NOMO-1 treated with DMSO at 0.1 percent for 48 hours (cell line): ENCODE measurements around the gene LRRK1.

Source experiments
- DNase-seq: peaks from one replicate; lab custom pipeline; 2025; ENCODE audit not compliant: unreplicated experiment; lab: John Stamatoyannopoulos, UW

LRRK1 gene

GRCh38 chr15:100931143-100931890 is 12.2 kb downstream of the LRRK1 start:
- no peak for DNase-seq

GRCh38 chr15:100932676-100933348 is 13.7 kb downstream of the LRRK1 start:
- DNase-seq: peak; percentile 77

DNA sequence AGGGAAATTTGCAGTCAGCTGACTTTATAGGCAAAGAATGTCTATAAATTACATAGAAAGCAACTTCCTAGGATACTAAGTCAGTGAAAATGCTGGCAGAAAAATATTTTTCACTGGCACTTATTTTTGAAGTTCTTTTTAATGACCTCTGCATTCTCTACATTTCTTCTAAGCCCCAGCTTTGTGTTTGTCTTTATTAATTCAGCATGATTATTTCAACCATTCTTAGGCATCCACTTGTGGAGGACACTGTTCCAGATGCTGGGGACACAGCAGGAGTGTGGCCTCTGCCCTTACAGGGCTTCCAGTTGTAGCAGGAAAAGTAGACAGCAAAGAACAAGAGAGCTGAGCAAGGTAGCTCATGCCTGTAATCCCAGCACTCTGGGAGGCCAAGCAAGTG is 15.0 kb downstream of the LRRK1 start:
- no peak for DNase-seq

DNA sequence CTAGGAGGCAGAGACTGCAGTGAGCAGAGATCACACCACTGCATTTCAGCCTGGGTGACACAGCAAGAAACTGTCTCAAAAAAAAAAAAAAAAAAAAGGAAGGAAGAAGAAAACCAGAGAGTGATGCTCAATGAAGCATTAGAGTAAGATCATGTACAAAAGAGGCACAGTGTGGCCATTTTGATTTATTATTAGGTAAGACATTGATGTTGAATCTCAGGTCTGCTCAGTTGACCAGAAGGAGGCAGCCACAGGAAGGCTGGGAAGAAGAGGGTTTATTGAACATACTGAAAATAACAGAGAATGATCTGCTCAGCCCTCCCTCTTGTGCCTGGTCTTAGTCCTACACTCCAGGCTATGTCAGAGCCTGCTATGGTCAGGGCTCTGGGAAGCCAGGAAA is 15.6 kb downstream of the LRRK1 start:
- peak; percentile 71 for DNase-seq

- DNase-seq: peak; percentile 26
Measured at GRCh38 chr15:100937171-100937570, 18.0 kb downstream of the LRRK1 start.

DNA sequence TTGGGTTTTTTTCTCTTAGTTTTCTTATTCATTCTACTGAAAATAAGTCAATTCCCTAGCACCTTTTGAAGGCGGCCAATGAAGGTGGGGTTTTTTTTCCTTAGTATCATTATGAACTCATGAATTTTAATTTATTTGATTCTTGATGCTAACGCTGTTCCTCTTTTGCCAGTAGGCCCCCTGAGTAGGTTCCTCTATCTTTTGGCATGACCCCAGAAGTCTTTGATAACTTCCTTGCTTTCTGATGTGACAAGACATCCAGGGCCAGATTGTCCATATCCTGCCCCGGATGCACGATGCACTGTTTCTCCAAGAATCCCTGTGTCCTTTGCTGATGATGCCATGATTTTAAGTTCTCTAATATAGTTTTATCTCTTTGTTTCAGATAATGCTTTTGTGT is 20.6 kb downstream of the LRRK1 start:
- peak; percentile 76 for DNase-seq

DNA sequence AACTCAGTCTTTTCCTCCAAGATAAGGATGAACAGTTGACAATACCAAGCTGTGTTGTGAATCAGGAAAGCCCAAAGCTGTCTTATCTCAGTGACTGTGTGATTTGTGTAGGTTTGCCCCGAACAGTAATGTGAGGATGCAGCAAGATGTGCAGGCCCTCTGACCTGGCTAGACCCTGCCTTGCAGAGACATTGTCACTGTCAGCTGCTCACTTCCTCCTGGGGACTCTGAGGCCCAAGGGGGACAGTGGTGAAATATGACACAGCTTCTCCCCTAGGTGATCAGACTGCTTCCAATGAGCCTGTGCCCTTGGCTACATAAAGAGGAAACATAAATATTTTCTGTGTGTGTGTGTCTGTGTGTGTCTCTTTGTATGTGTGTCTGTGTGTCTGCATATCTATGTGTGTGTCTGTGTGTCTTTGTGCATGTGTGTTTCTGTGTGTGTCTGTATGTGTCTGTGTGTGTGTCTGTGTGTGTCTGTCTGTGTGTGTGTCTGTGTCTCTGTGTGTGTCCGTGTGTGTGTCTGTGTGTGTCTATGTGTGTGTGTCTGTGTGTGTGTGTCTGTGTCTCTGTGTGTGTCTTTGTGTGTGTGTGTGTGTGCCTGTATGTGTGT is 21.7 kb downstream of the LRRK1 start:
- DNase-seq: peak; percentile 97

DNA sequence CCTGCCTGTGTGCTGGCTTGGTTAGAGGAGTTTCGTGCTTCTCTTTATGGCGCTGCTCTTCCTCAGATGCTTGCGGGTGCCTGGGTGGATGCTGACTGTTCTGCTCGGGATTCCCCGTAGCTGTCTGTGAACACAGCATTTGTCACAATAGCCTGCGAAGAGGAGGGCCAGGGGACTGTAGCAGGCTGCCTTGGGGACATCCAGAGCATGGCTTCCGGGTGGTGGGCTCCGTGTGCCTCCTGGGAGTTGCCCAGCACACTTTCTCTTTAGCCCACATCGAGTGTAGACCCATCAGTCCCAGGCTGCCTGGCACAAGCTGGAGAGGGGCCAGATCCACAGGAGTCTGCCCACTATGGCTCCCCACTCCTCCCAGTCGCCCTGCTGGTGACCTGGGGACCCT is 22.4 kb downstream of the LRRK1 start:
- DNase-seq: no peak

DNA sequence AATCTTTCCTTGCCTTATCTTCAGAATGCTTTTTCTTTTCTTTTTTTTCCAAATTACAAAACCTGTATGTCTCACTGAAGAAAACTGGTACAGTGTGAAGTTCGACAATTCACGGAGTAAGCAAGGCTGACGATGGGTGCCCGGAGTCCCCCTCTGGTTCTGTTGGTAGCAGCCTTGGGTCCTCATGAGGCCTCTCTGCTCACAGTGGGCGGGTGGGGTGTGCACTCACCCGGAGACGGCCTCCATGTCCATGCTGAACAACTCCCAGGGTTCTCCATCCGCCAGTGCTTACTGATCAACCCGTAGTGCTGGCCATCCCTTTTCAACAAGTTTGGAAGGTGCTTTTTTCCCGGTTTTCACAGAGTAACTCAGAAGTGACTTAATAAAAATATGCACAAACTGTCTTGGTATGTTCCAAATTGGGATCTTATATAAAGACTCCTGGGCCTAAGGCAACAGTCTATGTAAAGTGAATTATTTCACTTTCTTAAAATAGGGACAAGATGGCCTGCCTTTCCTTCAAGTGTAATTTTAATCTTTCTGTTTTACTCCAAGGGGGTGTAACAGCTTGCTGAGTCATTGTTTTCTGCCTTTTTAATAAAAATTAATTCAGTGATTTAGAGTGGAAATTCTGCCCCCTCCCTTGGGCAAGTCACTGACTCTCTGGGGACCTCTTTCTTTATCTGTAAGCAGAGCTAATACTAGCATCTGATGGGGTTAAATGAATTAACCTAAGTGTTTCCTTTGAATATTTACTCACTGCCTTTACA is 23.7 kb downstream of the LRRK1 start:
- DNase-seq: no peak

- no peak for DNase-seq
Measured at GRCh38 chr15:100944244-100944895, 25.2 kb downstream of the LRRK1 start.

- no peak for DNase-seq
Measured at GRCh38 chr15:100944986-100945385, 25.8 kb downstream of the LRRK1 start.

GRCh38 chr15:100947760-100948429 is 28.7 kb downstream of the LRRK1 start:
- DNase-seq: no peak

DNA sequence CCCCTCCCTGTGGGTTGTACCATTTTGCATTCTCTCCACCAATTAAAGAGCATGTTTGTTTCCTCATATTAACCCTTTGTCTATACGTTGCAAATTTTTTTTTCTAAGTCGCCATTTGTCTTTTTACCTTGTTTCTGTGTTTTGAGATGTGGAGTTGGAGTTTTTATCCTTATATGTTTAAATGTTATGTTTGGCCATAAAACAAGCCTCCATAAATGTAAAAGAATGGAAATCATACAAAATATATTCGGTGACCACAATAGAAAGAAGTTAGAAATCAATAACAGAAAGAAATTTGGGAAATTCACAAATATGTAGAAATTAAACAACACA is 29.2 kb downstream of the LRRK1 start:
- DNase-seq: no peak

DNA sequence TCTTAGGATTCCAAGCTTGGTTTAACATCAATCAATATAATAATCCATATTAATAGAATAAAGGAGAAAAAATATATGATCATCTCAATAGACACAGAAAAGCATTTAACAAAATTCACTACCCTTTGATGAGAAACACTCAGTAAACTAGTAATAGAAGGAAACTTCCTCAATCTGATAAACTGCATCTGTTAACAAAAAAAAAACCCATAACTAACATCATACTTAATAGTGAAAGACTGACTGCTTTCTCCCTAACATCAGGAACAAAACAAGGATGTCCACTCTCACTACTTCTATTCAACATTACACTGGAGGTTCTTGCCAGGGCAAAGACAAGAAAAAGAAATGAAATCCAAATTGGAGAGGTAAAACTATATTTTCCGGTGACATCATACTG is 30.5 kb downstream of the LRRK1 start:
- peak; percentile 23 for DNase-seq

- peak; percentile 83 for DNase-seq
Measured at GRCh38 chr15:100951965-100952364, 32.8 kb downstream of the LRRK1 start.

- no peak for DNase-seq
Measured at GRCh38 chr15:100952566-100952965, 33.4 kb downstream of the LRRK1 start.

DNA sequence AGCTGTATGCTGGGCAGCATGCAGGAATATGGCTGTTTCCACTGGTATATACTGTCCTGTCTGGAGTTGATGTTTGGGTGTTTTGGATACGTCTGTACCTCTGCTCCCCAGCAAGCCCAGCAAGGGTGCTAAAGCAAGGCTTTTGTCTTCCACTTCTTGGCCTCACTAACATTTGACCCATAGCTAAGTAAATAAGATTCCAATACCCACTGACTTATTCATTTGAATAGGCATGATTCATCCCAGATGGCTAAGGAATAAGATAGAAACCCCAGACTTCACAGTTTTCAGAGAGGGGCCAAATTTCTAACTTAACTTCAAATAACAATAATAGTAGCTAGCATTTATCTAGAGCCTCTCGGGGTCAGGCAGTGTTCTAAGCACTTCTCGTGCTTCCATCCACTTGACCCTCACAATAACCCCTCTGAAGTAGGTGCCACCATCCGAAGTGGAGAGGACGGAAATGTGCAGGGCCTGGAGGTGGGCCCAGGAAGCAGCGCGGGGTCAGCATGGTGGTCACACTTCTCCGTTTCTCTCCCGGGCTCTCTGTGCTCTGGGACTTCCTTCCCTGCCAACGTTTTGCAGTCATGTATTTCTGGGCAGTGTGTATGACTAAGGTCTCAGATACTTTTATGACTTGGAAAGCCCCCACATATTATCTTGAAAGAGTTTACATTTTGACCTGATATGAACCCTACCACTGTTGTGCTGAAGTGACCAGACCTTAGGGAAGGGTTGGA is 39.3 kb downstream of the LRRK1 start:
- no peak for DNase-seq

DNA sequence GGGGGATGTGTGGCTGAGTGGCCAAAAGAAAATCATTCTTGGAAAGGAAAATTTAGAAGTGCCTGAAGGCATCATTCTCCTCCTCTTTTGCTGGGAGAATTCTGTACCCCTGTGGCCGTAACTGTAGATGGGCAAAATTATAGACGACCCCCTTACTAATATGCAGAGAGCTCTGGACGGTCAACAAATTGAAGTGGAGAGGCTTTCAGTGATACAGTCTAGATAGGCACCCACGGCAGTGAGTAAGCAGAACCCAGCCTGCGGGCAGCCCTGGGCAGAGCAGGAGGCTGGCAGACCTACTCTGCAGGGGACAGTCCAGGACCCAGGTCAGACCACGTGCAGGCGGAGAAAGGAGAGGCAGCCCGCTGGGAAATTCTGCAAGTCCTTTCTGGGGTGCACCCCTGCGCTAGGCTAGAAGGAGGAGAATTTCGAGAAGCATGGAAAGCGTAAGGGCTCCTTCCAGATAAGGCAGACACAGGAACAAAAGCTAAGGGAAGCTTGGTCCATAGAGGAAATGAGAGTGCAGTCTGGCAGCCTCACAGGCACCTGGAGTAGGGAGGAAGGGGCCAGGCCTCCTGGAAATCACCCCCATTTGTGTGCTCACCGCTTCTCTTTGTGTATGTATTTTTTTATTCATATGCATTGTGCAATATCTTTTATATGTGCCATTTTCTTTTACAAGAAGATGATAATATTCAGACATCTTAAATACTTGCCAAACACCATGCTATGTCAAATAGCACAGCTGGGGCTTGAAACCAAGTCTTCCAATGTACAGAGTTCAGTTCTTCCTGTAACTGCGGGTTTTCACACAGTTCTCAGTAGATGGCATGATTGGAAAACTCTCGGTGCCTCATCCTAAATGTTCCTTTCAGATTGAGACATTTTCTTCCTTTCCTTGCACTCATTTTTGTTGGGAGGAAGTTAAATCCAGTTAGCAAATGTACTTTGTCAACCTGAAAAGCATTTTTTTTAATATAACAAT is 40.2 kb downstream of the LRRK1 start:
- no peak for DNase-seq

DNA sequence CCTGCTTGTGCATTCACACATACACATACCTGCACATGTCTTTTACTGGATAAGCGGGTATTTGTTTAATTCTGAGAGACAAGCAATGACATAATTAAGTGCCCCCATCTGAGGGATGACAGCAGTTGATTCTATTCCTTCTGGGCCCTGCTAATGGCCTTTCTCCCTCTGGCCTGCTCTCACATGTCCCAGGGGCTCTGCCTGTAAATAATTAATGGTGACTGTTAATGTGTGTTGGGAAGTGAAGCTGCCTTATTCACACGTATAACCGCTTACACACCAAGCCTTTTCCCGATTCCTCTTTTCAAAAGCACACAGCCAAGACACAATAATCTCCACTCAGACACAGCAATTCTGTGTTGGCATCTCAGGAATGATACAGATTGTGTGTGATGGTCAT is 47.8 kb downstream of the LRRK1 start:
- no peak for DNase-seq
